T-helper 2 cell treated with Interferon-gamma antibody and Interleukin-4, amounts not matched to agents 5 μg/mL and 100 μg/mL, for 36 hours (primary cell): ENCODE data around the gene PRR30.
"Not testable (repeated sequence)": the region's sequence is repeated elsewhere in the genome, so short reads cannot be mapped to it uniquely, and the experiment has no call there.

Experiments used
- DNase-seq: peaks from one replicate; pipeline ENCODE4 v3.0.0; 2021; ENCODE audit warnings: low spot score
- H3K27ac Mint-ChIP-seq: one replicate; pipeline ENCODE4 v1.8.0; 2021; ENCODE audit warnings: mild to moderate bottlenecking, mixed read lengths
- H3K27me3 Mint-ChIP-seq: one replicate; pipeline ENCODE4 v1.8.0; 2021; ENCODE audit warnings: low read depth, mixed read lengths
- H3K36me3 Mint-ChIP-seq: one replicate; pipeline ENCODE4 v1.8.0; 2021; ENCODE audit warnings: low read depth, mixed read lengths
- H3K4me1 Mint-ChIP-seq: one replicate; pipeline ENCODE4 v1.8.0; 2021; ENCODE audit warnings: low read depth, mixed read lengths
- H3K4me3 Mint-ChIP-seq: one replicate; pipeline ENCODE4 v1.8.0; 2022; ENCODE audit warnings: mild to moderate bottlenecking, moderate library complexity, mixed read lengths
- H3K9me3 Mint-ChIP-seq: one replicate; pipeline ENCODE4 v1.8.0; 2021; ENCODE audit warnings: mixed read lengths

The PRR30 gene

GRCh38 chr2:27127883-27128667, 11.1 kb downstream of the PRR30 start:
- Mint-ChIP-seq H3K4me1 (peaks cover 13% of the 10 kb centered on the region), H3K36me3 (peaks cover 26% of the 10 kb centered on the region), H3K27ac (no peak overlapping the region), H3K4me3 (no peak overlapping the region), H3K9me3 (no peaks in the 10 kb centered on the region), H3K27me3 (peaks cover under 1% of the 10 kb centered on the region)
- DNase-seq, result no peak

GRCh38 chr2:27126252-27126710, 12.9 kb downstream of the PRR30 start:
- Mint-ChIP-seq H3K4me1 (peaks cover 8% of the 10 kb centered on the region), H3K36me3 (peaks cover 13% of the 10 kb centered on the region), H3K4me3 (no peak overlapping the region)

GRCh38 chr2:27125104-27125503, 14.1 kb downstream of the PRR30 start:
- Mint-ChIP-seq H3K36me3 (peaks cover 6% of the 10 kb centered on the region), H3K27ac (no peak overlapping the region), H3K9me3 (no peaks in the 10 kb centered on the region), H3K27me3 (peaks cover 20% of the 10 kb centered on the region), H3K4me3 (no peak overlapping the region), H3K4me1 (peaks cover 8% of the 10 kb centered on the region)
- DNase-seq, result no peak

More at GRCh38 chr2:27126252-27126710, 12.9 kb downstream of the PRR30 start:
- Mint-ChIP-seq H3K27me3 (peaks cover 12% of the 10 kb centered on the region), H3K9me3 (no peaks in the 10 kb centered on the region), H3K27ac (peak overlapping the region; percentile 10)
- DNase-seq, result no peak

GRCh38 chr2:27123302-27124150, 15.7 kb downstream of the PRR30 start, which contains the start of gene ABHD1:
ABHD1 (plus strand) TSS chr2:27123815; CDS start chr2:27123949, 134 bp downstream.
- Mint-ChIP-seq H3K9me3 (no peaks in the 10 kb centered on the region), H3K4me1 (peaks cover 13% of the 10 kb centered on the region), H3K36me3 (peaks cover 2% of the 10 kb centered on the region), H3K27ac (peak within 1 kb of the TSS; percentile 80), H3K4me3 (peak within 1 kb of the TSS; percentile 88), H3K27me3 (peaks cover 30% of the 10 kb centered on the region)
- DNase-seq, result peak; percentile 71

- Mint-ChIP-seq H3K9me3 (no peaks in the 10 kb centered on the region), H3K4me3 (peak overlapping the region; percentile 88)
These were observed 16.4 kb downstream of the PRR30 start for GRCh38 chr2:27122791-27123190.

GRCh38 chr2:27121906-27122305, 17.3 kb downstream of the PRR30 start:
- no peak for DNase-seq

More at GRCh38 chr2:27122791-27123190, 16.4 kb downstream of the PRR30 start:
- Mint-ChIP-seq H3K36me3 (peaks cover 2% of the 10 kb centered on the region), H3K27ac (peak overlapping the region; percentile 80), H3K27me3 (peaks cover 35% of the 10 kb centered on the region), H3K4me1 (peaks cover 13% of the 10 kb centered on the region)
- DNase-seq, result no peak

GRCh38 chr2:27119330-27119670, 19.9 kb downstream of the PRR30 start:
- DNase-seq, H3K9me3 Mint-ChIP-seq, H3K27ac Mint-ChIP-seq, H3K36me3 Mint-ChIP-seq: not testable (repeated sequence)
- H3K4me3 Mint-ChIP-seq, result peak overlapping the region; percentile 74
- peaks cover 13% of the 10 kb centered on the region for H3K4me1 Mint-ChIP-seq
- peaks cover 40% of the 10 kb centered on the region for H3K27me3 Mint-ChIP-seq

More at GRCh38 chr2:27121906-27122305, 17.3 kb downstream of the PRR30 start:
- peaks cover 2% of the 10 kb centered on the region for H3K36me3 Mint-ChIP-seq
- peaks cover 13% of the 10 kb centered on the region for H3K4me1 Mint-ChIP-seq
- no peak overlapping the region for H3K27ac Mint-ChIP-seq
- H3K27me3 Mint-ChIP-seq, result peaks cover 38% of the 10 kb centered on the region
- no peak overlapping the region for H3K4me3 Mint-ChIP-seq
- no peaks in the 10 kb centered on the region for H3K9me3 Mint-ChIP-seq

GRCh38 chr2:27118525-27119329, 20.5 kb downstream of the PRR30 start, which contains the start of gene CGREF1:
CGREF1 (minus strand) TSS chr2:27119128; CDS start chr2:27104366, 14,762 bp downstream.
- peaks cover 11% of the 10 kb centered on the region for H3K4me1 Mint-ChIP-seq
- no peak for DNase-seq
- no peaks in the 10 kb centered on the region for H3K9me3 Mint-ChIP-seq
- H3K4me3 Mint-ChIP-seq, result peak within 1 kb of the TSS; percentile 74
- H3K36me3 Mint-ChIP-seq, result peaks cover 2% of the 10 kb centered on the region
- no peak within 1 kb of the TSS for H3K27ac Mint-ChIP-seq
- H3K27me3 Mint-ChIP-seq, result peaks cover 40% of the 10 kb centered on the region

- Mint-ChIP-seq H3K27ac (no peak overlapping the region), H3K4me3 (peak overlapping the region; percentile 49), H3K27me3 (peaks cover 39% of the 10 kb centered on the region), H3K4me1 (peaks cover 7% of the 10 kb centered on the region), H3K36me3 (peaks cover 2% of the 10 kb centered on the region), H3K9me3 (no peaks in the 10 kb centered on the region)
- no peak for DNase-seq
These were observed 21.1 kb downstream of the PRR30 start for GRCh38 chr2:27117995-27118524.

- Mint-ChIP-seq H3K4me3 (no peak overlapping the region), H3K36me3 (peaks cover 2% of the 10 kb centered on the region), H3K27me3 (peaks cover 23% of the 10 kb centered on the region)
These were observed 23.7 kb downstream of the PRR30 start for GRCh38 chr2:27115519-27115918.

GRCh38 chr2:27111392-27112078, 27.7 kb downstream of the PRR30 start:
- not testable (repeated sequence) for H3K27me3 Mint-ChIP-seq, H3K4me1 Mint-ChIP-seq, H3K4me3 Mint-ChIP-seq, H3K36me3 Mint-ChIP-seq, H3K27ac Mint-ChIP-seq, H3K9me3 Mint-ChIP-seq, DNase-seq

More at GRCh38 chr2:27115519-27115918, 23.7 kb downstream of the PRR30 start:
- no peak for DNase-seq
- Mint-ChIP-seq H3K27ac (no peak overlapping the region), H3K4me1 (peaks cover 6% of the 10 kb centered on the region), H3K9me3 (no peaks in the 10 kb centered on the region)

GRCh38 chr2:27110603-27111352, 28.4 kb downstream of the PRR30 start:
- not testable (repeated sequence) for H3K36me3 Mint-ChIP-seq, H3K9me3 Mint-ChIP-seq, H3K27ac Mint-ChIP-seq, H3K27me3 Mint-ChIP-seq, H3K4me3 Mint-ChIP-seq, DNase-seq, H3K4me1 Mint-ChIP-seq
